ENCODE data around the gene ANO7.

The ANO7 gene

DNA sequence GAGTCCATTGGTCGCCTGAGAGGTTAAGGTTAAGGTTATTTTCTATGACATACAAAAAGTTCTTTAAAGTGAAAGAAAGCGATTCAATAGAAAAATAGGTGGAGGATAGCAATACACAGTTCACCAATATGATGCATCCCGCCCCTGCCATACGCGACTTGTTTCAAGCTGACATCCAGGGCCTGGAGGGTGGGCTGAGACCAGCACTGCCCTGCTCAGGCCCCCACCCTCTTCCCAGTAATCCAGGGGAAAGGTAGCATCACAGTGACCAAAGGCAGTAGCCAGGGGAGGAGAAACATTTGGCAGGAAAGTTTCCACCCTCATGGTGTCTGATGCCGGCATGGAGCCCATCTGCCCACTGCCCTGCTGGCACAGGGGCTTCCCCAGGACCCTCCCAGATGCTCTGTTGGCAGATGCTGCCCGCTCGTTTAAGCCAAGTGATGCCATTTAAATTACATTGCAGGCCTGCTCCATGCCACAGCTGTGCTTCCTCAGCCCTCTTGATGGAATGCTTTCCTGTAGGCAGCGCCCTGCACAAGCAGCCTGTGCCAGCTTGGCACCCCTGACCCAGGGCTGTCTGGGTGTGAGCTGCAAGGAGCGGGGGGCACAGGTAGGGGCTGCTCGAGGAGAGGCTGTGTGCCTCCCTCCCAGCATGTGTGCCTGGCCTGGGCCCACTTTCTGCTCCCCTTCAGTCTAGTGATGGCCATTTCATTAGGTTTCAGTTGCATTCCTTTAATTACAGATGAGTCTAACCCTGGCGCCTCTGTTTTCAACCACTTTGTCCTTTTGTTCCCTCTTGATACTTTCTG, 10.7 kb upstream of the ANO7 start:
- no peaks in the 10 kb centered on the region for H3K9me3 Mint-ChIP-seq
- peaks cover 81% of the 10 kb centered on the region for H3K36me3 Mint-ChIP-seq (ENCODE audit: low read depth)
- peaks cover 18% of the 10 kb centered on the region for H3K4me1 Mint-ChIP-seq (ENCODE audit: low read depth)
- H3K27me3 Mint-ChIP-seq = no peaks in the 10 kb centered on the region
- no peak overlapping the region for H3K4me3 Mint-ChIP-seq
- H3K27ac Mint-ChIP-seq = no peak overlapping the region
- no peak for DNase-seq

DNA sequence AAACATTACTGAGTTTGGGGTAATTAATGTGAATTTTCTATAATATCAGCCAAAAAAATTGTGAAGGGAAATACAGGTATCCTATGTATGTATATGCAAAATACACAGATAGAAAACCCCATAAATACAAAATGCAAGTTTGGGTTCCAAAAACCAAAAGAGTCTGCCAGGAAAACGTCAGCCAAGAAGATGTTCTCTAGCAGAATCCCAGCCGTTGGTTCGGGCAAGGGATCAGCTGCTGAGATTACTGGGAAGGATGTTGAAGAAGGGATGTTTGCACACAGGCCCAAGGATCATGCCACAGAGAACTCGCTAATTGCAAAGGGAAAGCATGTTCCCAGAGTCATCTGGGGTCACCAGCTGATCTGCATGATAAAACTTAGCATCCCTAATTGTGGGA, 9.5 kb upstream of the ANO7 start:
- H3K27me3 Mint-ChIP-seq = no peaks in the 10 kb centered on the region
- no peak overlapping the region for H3K4me3 Mint-ChIP-seq
- H3K9me3 Mint-ChIP-seq = no peaks in the 10 kb centered on the region
- H3K36me3 Mint-ChIP-seq (ENCODE audit: low read depth) = peaks cover 81% of the 10 kb centered on the region
- H3K27ac Mint-ChIP-seq = no peak overlapping the region
- no peak for DNase-seq
- H3K4me1 Mint-ChIP-seq (ENCODE audit: low read depth) = peaks cover 18% of the 10 kb centered on the region

DNA sequence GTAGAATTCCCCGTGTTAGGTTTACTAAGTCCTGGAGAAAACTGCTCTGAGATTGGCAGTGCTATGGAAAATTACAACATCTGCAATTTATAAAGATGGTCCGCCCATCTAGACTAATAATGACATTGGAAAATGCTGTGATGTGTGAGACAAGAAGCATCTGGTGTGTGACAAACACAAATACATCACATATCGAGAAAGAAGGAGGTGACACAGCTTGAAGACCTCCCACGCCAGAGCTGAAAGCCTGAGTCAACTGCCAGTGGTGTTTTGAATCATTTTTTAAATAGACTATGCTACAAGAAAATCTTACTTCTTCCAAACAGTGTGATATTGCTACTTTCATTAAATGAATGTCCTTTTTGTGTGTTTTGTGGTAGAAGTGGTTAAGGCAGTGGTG, 8.6 kb upstream of the ANO7 start:
- Mint-ChIP-seq H3K4me1 (ENCODE audit: low read depth) (peaks cover 18% of the 10 kb centered on the region), H3K36me3 (ENCODE audit: low read depth) (peaks cover 74% of the 10 kb centered on the region), H3K9me3 (no peaks in the 10 kb centered on the region), H3K27ac (peak overlapping the region; percentile 39), H3K4me3 (no peak overlapping the region), H3K27me3 (no peaks in the 10 kb centered on the region)
- DNase-seq = no peak

DNA sequence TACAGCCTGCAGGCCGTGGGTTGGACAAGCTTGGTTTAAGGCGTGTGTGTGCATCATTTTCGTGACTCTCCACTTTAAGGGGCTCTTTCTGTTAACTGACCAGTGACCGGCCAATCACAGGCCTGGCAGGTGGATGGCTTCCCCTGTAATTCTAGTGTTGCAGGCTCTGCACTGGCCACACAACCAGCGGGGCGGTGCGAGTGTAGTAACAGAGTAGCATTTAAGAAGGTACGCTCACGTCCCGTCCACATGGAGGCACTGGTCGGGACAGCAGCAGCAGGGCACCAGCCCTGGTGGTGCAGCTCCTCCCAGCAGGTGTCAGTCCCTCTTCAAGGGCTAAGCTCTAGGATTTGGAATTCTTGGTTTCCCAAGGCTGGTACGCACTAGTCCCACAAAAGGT, 8.0 kb upstream of the ANO7 start:
- Mint-ChIP-seq H3K36me3 (ENCODE audit: low read depth) (peaks cover 69% of the 10 kb centered on the region), H3K27me3 (no peaks in the 10 kb centered on the region), H3K27ac (no peak overlapping the region), H3K9me3 (no peaks in the 10 kb centered on the region), H3K4me3 (no peak overlapping the region), H3K4me1 (ENCODE audit: low read depth) (peaks cover 18% of the 10 kb centered on the region)
- no peak for DNase-seq

DNA sequence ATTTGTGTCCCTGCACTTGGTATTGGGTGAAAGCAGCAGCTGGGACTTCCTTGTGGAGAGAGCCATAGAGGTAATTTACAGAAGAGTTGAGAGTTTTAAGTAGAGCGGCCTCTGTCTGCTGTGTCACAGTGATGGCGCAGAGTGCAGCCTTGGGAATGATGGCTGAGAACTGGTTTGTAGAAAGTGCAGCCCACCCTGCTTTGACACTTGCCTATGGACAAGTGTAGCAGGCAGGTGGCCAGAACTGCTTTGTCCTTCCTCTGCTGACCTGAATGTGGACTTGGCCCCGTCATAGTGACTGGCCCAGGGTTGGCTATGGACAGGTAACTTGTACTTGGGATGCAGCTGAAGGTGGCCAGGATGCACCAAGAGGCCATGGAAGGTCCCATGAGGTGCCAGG, 6.4 kb upstream of the ANO7 start:
- Mint-ChIP-seq H3K27ac (no peak overlapping the region), H3K27me3 (no peaks in the 10 kb centered on the region), H3K4me1 (ENCODE audit: low read depth) (peaks cover 18% of the 10 kb centered on the region), H3K36me3 (ENCODE audit: low read depth) (peaks cover 56% of the 10 kb centered on the region), H3K4me3 (no peak overlapping the region), H3K9me3 (no peaks in the 10 kb centered on the region)
- DNase-seq = no peak

DNA sequence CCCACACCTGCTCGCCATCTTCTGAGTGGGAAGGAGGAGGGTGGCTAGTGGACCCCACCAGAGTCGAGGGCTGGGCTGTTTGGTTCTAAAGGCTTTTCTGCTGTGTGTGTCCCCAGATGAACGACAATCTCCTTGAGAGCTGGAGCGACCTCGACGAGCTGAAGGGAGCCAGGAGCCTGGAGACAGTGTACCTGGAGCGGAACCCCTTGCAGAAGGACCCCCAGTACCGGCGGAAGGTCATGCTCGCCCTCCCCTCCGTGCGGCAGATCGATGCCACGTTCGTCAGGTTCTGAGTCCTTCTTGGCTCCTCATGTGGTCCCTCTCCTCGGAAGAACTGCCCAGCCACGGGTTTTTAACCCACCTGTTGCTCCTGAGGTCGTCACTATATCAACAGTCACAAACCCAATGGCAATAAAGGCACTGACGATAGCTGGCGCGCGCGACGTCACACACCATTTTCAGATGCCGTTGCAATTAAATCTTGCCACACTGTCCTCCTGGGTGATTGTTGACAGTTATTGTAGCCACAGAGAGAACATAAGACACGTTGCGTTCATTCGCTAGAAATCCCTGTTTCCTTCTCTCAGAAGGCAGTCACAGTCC, 5.8 kb upstream of the ANO7 start:
- peaks cover 18% of the 10 kb centered on the region for H3K4me1 Mint-ChIP-seq (ENCODE audit: low read depth)
- no peaks in the 10 kb centered on the region for H3K27me3 Mint-ChIP-seq
- DNase-seq = no peak
- no peak overlapping the region for H3K4me3 Mint-ChIP-seq
- peaks cover 51% of the 10 kb centered on the region for H3K36me3 Mint-ChIP-seq (ENCODE audit: low read depth)
- no peaks in the 10 kb centered on the region for H3K9me3 Mint-ChIP-seq
- no peak overlapping the region for H3K27ac Mint-ChIP-seq

DNA sequence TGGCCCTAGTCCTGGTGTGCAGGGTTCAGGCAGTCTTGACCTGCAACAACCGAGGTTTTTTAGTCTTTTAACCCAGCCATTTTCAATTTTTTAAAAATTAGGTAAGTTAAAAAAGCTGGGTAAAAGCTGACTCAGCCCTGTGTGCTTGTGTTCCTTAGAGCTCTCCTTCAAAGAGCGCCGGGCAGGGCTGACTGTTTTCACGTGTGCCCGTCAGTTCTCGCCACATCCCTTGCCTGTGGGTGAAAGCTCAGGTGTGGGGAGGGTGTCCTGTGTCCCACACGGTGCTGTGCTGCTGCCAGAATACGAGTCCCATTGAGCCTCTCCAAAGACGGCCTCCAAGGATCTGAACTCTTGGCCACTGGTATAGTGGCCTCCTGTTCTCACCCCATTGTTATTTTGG, 5.3 kb upstream of the ANO7 start:
- no peaks in the 10 kb centered on the region for H3K9me3 Mint-ChIP-seq
- DNase-seq = no peak
- no peak overlapping the region for H3K27ac Mint-ChIP-seq
- H3K4me1 Mint-ChIP-seq (ENCODE audit: low read depth) = peaks cover 18% of the 10 kb centered on the region
- peaks cover 45% of the 10 kb centered on the region for H3K36me3 Mint-ChIP-seq (ENCODE audit: low read depth)
- no peaks in the 10 kb centered on the region for H3K27me3 Mint-ChIP-seq
- no peak overlapping the region for H3K4me3 Mint-ChIP-seq

DNA sequence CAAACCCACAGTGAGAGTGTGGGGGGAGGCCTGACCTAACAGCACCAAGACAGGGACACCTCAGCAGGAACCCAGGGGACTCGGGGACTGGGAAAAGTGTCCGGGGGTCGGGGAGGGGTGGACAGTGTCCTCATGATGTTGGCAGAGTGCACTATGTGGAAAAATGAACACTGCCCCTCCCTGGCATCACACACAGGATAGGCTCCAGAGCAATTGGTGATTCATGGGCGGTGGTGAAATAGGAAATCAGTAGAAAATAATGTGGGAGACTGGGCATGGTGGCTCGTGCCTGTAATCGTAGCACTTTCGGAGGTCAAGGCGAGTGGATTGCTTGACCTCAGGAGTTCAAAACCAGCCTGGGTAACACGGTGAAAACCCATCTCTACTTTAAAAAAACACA, 3.6 kb upstream of the ANO7 start:
- Mint-ChIP-seq H3K4me3 (no peak overlapping the region), H3K27me3 (no peaks in the 10 kb centered on the region), H3K9me3 (no peaks in the 10 kb centered on the region), H3K27ac (no peak overlapping the region), H3K4me1 (ENCODE audit: low read depth) (peaks cover 8% of the 10 kb centered on the region), H3K36me3 (ENCODE audit: low read depth) (peaks cover 31% of the 10 kb centered on the region)
- no peak for DNase-seq

DNA sequence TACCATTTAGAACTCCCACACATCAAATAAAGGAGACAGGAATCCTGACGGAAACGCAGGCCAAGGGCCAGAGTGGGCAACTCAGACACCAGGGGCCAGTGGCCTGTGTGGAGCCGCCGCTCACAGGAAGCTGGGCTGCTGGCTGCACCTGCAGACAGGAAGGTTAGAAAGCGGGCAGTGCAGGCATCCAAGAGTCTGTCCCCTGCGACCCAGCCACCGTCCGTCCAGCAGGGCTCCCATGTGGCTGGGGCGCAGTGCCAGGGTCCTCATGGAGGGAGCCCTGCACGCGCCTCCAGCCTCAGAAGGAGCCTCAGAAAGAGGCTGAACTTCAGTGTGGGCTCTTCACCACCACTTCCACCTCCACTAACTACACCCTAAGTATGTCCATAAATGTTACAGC, 2.5 kb upstream of the ANO7 start:
- Mint-ChIP-seq H3K36me3 (ENCODE audit: low read depth) (peaks cover 22% of the 10 kb centered on the region), H3K27ac (no peak overlapping the region), H3K4me3 (no peak overlapping the region), H3K4me1 (ENCODE audit: low read depth) (no peaks in the 10 kb centered on the region), H3K9me3 (no peaks in the 10 kb centered on the region), H3K27me3 (no peaks in the 10 kb centered on the region)
- DNase-seq = no peak

DNA sequence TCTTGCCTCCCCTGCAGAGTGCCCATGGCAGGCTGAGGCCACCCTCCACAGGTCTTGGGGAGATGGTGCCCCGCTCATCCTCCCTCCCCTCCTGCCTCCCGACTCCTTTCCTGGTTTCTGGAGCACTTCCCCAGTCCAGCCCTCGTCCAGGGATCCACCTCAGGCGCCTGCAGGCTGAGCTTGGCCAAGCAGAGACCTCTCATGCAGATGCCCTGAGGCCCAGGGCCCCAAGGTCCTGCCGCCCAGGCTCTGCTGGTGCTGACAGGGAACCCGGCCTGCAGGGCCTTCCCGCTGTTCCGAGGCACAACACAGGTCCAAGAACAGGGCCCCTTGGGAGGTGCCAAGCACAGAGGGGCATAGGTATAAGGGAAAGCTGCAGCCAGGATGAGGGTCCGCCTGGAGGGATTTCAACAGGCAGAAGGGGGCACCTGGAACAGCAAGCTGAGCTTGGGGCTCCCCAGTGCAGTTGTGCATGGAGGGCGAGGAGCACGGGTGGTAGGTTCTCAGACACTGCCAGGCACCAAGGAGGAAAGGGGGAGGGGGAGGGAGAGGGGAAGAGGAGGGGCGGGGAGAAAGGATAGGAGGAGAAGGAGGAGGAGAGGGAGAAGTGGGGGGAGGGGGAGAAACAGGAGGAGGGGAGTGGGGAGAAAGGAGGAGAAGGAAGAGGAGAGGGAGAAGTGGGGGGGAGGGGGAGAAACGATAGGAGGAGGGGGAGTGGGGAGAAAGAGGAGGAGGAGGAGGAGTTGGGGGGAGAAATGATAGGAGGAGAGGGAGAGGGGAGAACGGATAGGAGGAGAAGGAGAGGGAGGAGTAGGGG, 1.2 kb upstream of the ANO7 start:
- Mint-ChIP-seq H3K4me1 (ENCODE audit: low read depth) (no peaks in the 10 kb centered on the region), H3K4me3 (no peak overlapping the region), H3K9me3 (no peaks in the 10 kb centered on the region), H3K27me3 (no peaks in the 10 kb centered on the region), H3K27ac (no peak overlapping the region), H3K36me3 (ENCODE audit: low read depth) (peaks cover 13% of the 10 kb centered on the region)
- no peak for DNase-seq

DNA sequence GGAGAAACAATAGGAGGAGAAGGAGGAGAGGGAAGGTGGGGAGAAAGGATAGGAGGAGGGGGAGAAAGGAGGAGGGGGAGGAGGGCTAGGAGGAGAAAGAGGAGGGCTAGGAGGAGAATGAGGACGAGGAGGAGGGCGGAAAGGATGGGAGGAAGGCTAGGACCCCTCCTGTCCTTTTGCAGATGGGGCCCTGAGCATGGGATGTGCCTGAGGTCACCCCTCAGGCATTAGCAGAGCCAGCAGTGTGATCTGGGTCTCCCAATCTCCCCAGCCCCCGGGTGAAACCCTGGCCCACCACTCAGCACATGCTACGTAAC, 601 bp upstream of the ANO7 start:
- peaks cover 7% of the 10 kb centered on the region for H3K36me3 Mint-ChIP-seq (ENCODE audit: low read depth)
- H3K9me3 Mint-ChIP-seq = no peaks in the 10 kb centered on the region
- H3K4me3 Mint-ChIP-seq = no peak overlapping the region
- H3K27ac Mint-ChIP-seq = no peak overlapping the region
- H3K27me3 Mint-ChIP-seq = no peaks in the 10 kb centered on the region
- H3K4me1 Mint-ChIP-seq (ENCODE audit: low read depth) = no peaks in the 10 kb centered on the region
- no peak for DNase-seq

DNA sequence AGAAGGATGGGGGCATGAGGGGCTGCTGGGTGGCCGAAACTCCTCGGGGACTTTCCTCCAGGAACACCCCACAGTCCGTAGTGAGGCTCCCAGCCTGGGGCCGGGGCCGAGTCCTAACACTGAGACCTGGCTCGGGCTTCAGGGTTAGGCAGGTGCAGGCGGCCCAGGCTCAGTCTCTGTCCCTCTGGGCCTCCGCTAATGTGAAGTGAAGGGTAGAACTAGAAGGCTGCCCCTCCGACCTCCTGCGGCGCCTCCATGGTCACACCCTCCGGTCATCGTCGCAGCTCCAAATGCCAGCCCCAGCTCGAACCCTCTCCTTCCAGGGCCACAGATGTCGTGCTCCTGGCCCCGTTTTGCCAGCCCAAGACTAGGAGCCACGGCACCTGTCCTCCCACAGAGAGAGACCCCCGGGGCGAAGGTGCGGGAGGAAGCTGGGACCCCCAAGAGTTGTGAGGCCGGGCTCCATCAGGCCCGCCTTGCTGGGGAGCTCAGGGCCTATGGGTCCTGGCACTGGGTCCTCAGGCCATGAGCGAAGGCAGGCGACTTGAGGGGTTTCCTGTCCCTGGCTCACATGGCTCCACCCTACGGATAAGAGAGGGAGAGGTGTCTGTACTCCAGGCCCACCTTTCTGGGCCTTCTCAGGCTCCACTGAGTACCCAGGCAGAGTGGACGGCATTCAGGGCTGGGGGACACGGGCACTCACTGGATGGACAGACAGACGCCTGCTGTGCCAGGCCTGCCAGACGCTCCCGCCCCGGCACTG, 797 bp downstream of the ANO7 start:
- H3K9me3 Mint-ChIP-seq = no peaks in the 10 kb centered on the region
- H3K4me3 Mint-ChIP-seq = no peak overlapping the region
- H3K27ac Mint-ChIP-seq = no peak overlapping the region
- H3K36me3 Mint-ChIP-seq (ENCODE audit: low read depth) = no peaks in the 10 kb centered on the region
- H3K4me1 Mint-ChIP-seq (ENCODE audit: low read depth) = no peaks in the 10 kb centered on the region
- DNase-seq = no peak
- H3K27me3 Mint-ChIP-seq = no peaks in the 10 kb centered on the region

DNA sequence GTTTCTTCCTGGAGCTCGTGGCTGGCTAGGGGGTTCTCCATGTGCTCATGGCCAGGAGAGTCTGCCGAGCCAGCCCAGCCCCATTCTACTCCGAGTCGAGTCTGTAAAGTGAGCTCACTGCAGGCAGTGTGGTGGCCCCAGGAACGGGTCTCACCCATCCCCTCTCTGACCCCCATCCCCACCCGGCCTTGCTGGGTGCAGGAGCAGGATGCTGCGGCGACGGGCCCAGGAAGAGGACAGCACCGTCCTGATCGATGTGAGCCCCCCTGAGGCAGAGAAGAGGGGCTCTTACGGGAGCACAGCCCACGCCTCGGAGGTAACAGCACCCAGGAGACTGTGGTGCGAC, 1.4 kb downstream of the ANO7 start:
- H3K27ac Mint-ChIP-seq = no peak overlapping the region
- no peaks in the 10 kb centered on the region for H3K9me3 Mint-ChIP-seq
- no peaks in the 10 kb centered on the region for H3K4me1 Mint-ChIP-seq (ENCODE audit: low read depth)
- no peak overlapping the region for H3K4me3 Mint-ChIP-seq
- no peaks in the 10 kb centered on the region for H3K36me3 Mint-ChIP-seq (ENCODE audit: low read depth)
- DNase-seq = no peak
- H3K27me3 Mint-ChIP-seq = no peaks in the 10 kb centered on the region

DNA sequence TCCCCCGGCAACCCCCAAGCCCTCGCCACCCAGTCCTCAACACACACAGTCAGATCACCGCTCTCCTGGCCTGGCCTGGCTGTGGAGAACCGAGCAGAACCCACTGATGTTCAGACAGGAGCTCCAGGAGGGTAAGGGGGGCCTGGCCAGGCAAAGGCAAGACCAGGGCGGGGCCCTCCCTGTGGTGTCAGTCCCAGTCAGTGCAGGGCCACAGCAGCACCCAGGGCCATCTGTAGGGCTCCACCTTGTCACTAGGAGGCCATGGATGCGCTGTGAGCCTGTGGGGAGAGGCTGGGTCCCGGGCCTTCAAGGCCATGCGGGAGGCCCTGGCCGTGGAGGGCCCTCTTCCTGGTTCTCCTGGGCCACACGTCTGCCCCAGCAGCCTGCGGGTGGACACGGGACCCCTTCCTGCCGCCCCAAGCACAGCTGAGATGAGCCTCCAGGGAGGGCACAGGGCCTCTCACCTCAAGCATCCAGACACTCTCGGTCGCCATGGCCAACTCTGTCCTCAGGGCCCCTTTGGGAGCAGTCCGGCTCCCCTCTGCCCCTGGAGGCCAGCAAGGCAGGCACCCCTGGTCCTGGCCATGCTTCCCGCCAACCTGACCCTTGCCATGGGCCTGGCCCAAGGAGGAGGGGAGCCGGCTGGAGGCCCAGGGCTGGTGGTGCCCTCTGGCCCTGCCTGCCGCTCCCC, 2.0 kb downstream of the ANO7 start:
- DNase-seq = no peak
- no peak overlapping the region for H3K4me3 Mint-ChIP-seq
- no peaks in the 10 kb centered on the region for H3K9me3 Mint-ChIP-seq
- no peaks in the 10 kb centered on the region for H3K27me3 Mint-ChIP-seq
- H3K36me3 Mint-ChIP-seq (ENCODE audit: low read depth) = no peaks in the 10 kb centered on the region
- H3K4me1 Mint-ChIP-seq (ENCODE audit: low read depth) = no peaks in the 10 kb centered on the region
- no peak overlapping the region for H3K27ac Mint-ChIP-seq
